ENCODE results near the gene SETDB2. TPM values are rescaled to one million over a fixed set of nuclear protein-coding genes. Genes with fewer than 3 reads are reported as not detected.

SETDB2 gene
- total and polyA plus RNA-seq, 2 donors (not counting 3 experiments of a cell fraction or from before 2014, with no cell fraction given), result 1.5 to 5.6 TPM

DNA sequence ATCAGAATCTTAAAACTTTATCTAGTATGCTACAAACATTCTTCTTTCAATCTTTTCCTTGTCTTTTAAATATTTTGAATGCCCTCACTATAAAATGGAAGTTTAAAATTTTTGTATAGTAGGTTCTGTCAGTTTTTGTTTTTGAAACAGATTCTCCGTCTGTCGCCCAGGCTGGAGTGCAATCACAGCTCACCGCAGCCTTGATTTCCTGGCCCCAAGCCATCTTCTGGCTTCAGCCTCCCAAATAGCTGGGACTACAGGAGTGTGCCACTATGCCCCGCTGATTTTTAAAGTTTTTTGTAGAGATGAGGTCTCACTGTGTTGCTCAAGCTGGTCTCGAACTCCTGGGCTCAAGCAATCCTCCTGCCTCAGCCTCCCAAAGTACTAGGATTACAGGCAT is 72.4 kb downstream of the SETDB2 start:
- CTCF ChIA-PET, result interaction anchor here (1.3 kb wide), 1 partner anchor 11 kb away, joined by 3 read pairs; no protein-coding TSS in a partner anchor
- H4K20me1 ChIP-seq (replicated peaks; ENCODE audit: control insufficient read depth, extremely low read depth, insufficient read depth, low read length), result no peaks in the 10 kb centered on the region
- H3K27me3 ChIP-seq (ENCODE audit: control insufficient read depth in 2 of 2, insufficient read depth in 2 of 2, low read length in 2 of 2), result no peaks in the 10 kb centered on the region
- no peaks in the 10 kb centered on the region for H3K79me2 ChIP-seq (ENCODE audit: control insufficient read depth, insufficient read depth, low read length)
- H3K4me2 ChIP-seq (ENCODE audit: insufficient read depth, low read length), result no peak overlapping the region
- H3K4me3 ChIP-seq (replicated peaks in 1 of 3; ENCODE audit: insufficient read depth in 1 of 3, low read depth in 1 of 3, low read length in 3 of 3), result no peak overlapping the region
- no peak overlapping the region for H2AFZ ChIP-seq (ENCODE audit: low read depth, low read length)
- no peaks in the 10 kb centered on the region for H3K9me1 ChIP-seq (replicated peaks; ENCODE audit: control insufficient read depth, extremely low read depth, insufficient read depth, low read length)
- no peak for FAIRE-seq
- H3K9ac ChIP-seq (replicated peaks; ENCODE audit: extremely low read depth, insufficient read depth, low read length), result no peak overlapping the region
- DNase-seq (ENCODE audit: low read depth, low spot score), result no peak
- peaks cover 0 to 4% of the 10 kb centered on the region in 2 experiments for H3K36me3 ChIP-seq (ENCODE audit: control insufficient read depth in 2 of 2, extremely low read depth in 1 of 2, insufficient read depth in 2 of 2, low read length in 2 of 2)
- intact Hi-C loops (cut with micrococcal nuclease), result loop anchor here (2.0 kb wide), 1 partner anchor 216 kb away; no protein-coding TSS in a partner anchor
- H3K4me1 ChIP-seq (ENCODE audit: control insufficient read depth, extremely low read depth, insufficient read depth, low read length), result no peaks in the 10 kb centered on the region
- no TSS peak for BruUV-seq (replicated peaks)
- H3K9me3 ChIP-seq (replicated peaks; ENCODE audit: control insufficient read depth, insufficient read depth, low read length), result no peaks in the 10 kb centered on the region
- dilution Hi-C loops (cut with MboI; ENCODE audit: extremely low pct_ligation_motif_present, low sequenced_read_pairs), result no loop called here
- TF ChIP-seq MYC (IDR thresholded peaks at IDR 0.05; ENCODE audit: low read depth, low read length) (no peak), FOS (IDR thresholded peaks at IDR 0.05; ENCODE audit: borderline replicate concordance, insufficient read depth, low read length) (no peak), POLR2A (IDR thresholded peaks at IDR 0.05; ENCODE audit: low read depth, low read length) (no peak), CTCF (IDR thresholded peaks at IDR 0.05; ENCODE audit: extremely low read depth in 1 of 2, insufficient read depth in 1 of 2, low read depth in 1 of 2, low read length in 2 of 2) (no peak), POLR2AphosphoS5 (IDR thresholded peaks at IDR 0.05; ENCODE audit: insufficient read depth, low read depth, low read length) (no peak), EZH2 (IDR thresholded peaks at IDR 0.05; ENCODE audit: borderline replicate concordance, low read depth, low read length, severe bottlenecking) (no peak), JUN (IDR thresholded peaks at IDR 0.05; ENCODE audit: borderline replicate concordance, insufficient read depth, insufficient read length, low read depth) (no peak), GATA2 (IDR thresholded peaks at IDR 0.05; ENCODE audit: insufficient read depth, insufficient read length, low read depth, low read length) (no peak)
- TF ChIP-seq, protein P1, sequence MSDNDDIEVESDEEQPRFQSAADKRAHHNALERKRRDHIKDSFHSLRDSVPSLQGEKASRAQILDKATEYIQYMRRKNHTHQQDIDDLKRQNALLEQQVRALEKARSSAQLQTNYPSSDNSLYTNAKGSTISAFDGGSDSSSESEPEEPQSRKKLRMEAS (IDR thresholded peaks at IDR 0.05; ENCODE audit: insufficient read depth, insufficient read length), result no peak
- POLR2A ChIA-PET, result no interaction called here
- H3K27ac ChIP-seq (ENCODE audit: insufficient read depth, low read depth, low read length), result no peak overlapping the region
